A673 (cell line): ENCODE measurements around the gene DHRSX. TPM values are rescaled to one million over a fixed set of nuclear protein-coding genes. Genes with fewer than 3 reads are reported as not detected.
"Not testable (repeated sequence)": the region's sequence is repeated elsewhere in the genome, so short reads cannot be mapped to it uniquely, and the experiment has no call there.

ENCODE experiments used
- BruUV-seq: library from RNA; stranded (reverse); fragments of 400-500 nt; replicated peaks from 2 replicates; lab custom pipeline; 2021; lab: Mats Ljungman, UMichigan
- CTCF ChIA-PET: fragments of 300-600 bp; sonication (Branson Sonifier 250); formaldehyde crosslinking; loops from one replicate; lab custom pipeline; 2022; ENCODE audit warnings: antibody characterized with exemption; lab: Charles Lee
- POLR2A ChIA-PET: fragments of 300-600 bp; sonication (Branson Sonifier 250); formaldehyde crosslinking; loops from one replicate; lab custom pipeline; 2022; ENCODE audit warnings: antibody characterized with exemption; ENCODE audit not compliant: low non-redundant PET; lab: Charles Lee
- DNase-seq: peaks from one replicate; pipeline ENCODE4 v3.0.0-alpha.2; 2015; ENCODE audit warnings: low spot score
- H3K27ac ChIP-seq: fragments of 200-600 bp; sonication (generic); 2 replicates; pipeline ENCODE4 v1.5.1; 2016; ENCODE audit warnings: mixed run types, low read depth, mild to moderate bottlenecking, mixed read lengths, antibody characterized with exemption, low read length; ENCODE audit not compliant: poor library complexity, severe bottlenecking
- H3K27me3 ChIP-seq: fragments of 200-600 bp; sonication (generic); replicated peaks from 2 replicates; pipeline ENCODE4 v1.6.1; 2017; ENCODE audit warnings: mixed run types, low read depth, mild to moderate bottlenecking, mixed read lengths, antibody characterized with exemption, low read length; ENCODE audit not compliant: insufficient read depth, poor library complexity
- H3K36me3 ChIP-seq: fragments of 200-600 bp; sonication (generic); 2 replicates; pipeline ENCODE4 v1.6.1; 2016; ENCODE audit warnings: mixed run types, mild to moderate bottlenecking, mixed read lengths, antibody characterized with exemption, low read length; ENCODE audit not compliant: insufficient read depth, poor library complexity, severe bottlenecking
- H3K4me1 ChIP-seq: fragments of 200-600 bp; sonication (generic); 2 replicates; pipeline ENCODE4 v1.6.1; 2017; ENCODE audit warnings: mixed run types, mild to moderate bottlenecking, mixed read lengths, antibody characterized with exemption, low read length; ENCODE audit not compliant: insufficient read depth, poor library complexity, severe bottlenecking
- H3K4me3 ChIP-seq: fragments of 200-600 bp; sonication (generic); 2 replicates; pipeline ENCODE4 v1.5.1; 2016; ENCODE audit warnings: low read depth, mixed run types, mild to moderate bottlenecking, mixed read lengths, low read length; ENCODE audit not compliant: poor library complexity, severe bottlenecking
- H3K9me3 ChIP-seq: fragments of 200-600 bp; sonication (generic); 2 replicates; pipeline ENCODE4 v1.6.1; 2016; ENCODE audit warnings: mixed run types, low read depth, mild to moderate bottlenecking, mixed read lengths, antibody characterized with exemption, low read length; ENCODE audit not compliant: poor library complexity, severe bottlenecking
- CTCF ChIP-seq: fragments of 300-800, 200-600 bp; sonication (generic); conservative IDR thresholded peaks from 2 replicates; pipeline ENCODE4 v1.5.1; 2017; ENCODE audit warnings: low read depth, mild to moderate bottlenecking, antibody characterized with exemption, low read length, moderate library complexity, mixed read lengths
- EZH2 ChIP-seq: fragments of 200-600 bp; sonication (generic); IDR thresholded peaks from 2 replicates; pipeline ENCODE4 v1.6.1; 2017; ENCODE audit warnings: borderline replicate concordance, low read depth, mild to moderate bottlenecking, mixed read lengths, antibody characterized with exemption, low read length; ENCODE audit not compliant: poor library complexity, severe bottlenecking
- intact Hi-C: fragments of 100-400 bp; cut with micrococcal nuclease; formaldehyde crosslinking; loops from one replicate; pipeline ENCODE4 v1.10.0; 2022; ENCODE audit not compliant: unreplicated experiment
- total RNA-seq: library from RNA; stranded (reverse); gene quantifications from 2 replicates; pipeline ENCODE4 v1.2.3, GENCODE V29; 2021

Gene DHRSX
- total RNA-seq, 1 experiment from 2014 or later: 30.2 TPM

- CTCF ChIA-PET: no interaction called here
- DNase-seq: peak; percentile 41
- BruUV-seq: no TSS peak
- TF ChIP-seq EZH2: no peak
- TF ChIP-seq CTCF: no peak
- Histone ChIP-seq H3K27ac (no peak overlapping the region), H3K27me3 (no peaks in the 10 kb centered on the region), H3K4me3 (no peak overlapping the region), H3K36me3 (no peaks in the 10 kb centered on the region), H3K9me3 (no peaks in the 10 kb centered on the region), H3K4me1 (peaks cover 17% of the 10 kb centered on the region)
- POLR2A ChIA-PET: no interaction called here
- intact Hi-C loops: no loop called here
Measured at GRCh38 chrX:2536141-2536540, 35.4 kb upstream of the DHRSX start.

- CTCF ChIA-PET: not testable (repeated sequence)
Measured at GRCh38 chrX:2534261-2535021, 33.7 kb upstream of the DHRSX start.

GRCh38 chrX:2533424-2533823 is 32.6 kb upstream of the DHRSX start:
- Histone ChIP-seq H3K27ac (peak overlapping the region; percentile 89), H3K36me3 (no peaks in the 10 kb centered on the region), H3K27me3 (no peaks in the 10 kb centered on the region), H3K4me3 (no peak overlapping the region), H3K4me1 (peaks cover 17% of the 10 kb centered on the region), H3K9me3 (no peaks in the 10 kb centered on the region)
- ChIA-PET POLR2A (no interaction called here), CTCF (no interaction called here)
- no TSS peak for BruUV-seq
- intact Hi-C loops: no loop called here
- TF ChIP-seq EZH2 (no peak), CTCF (no peak)
- DNase-seq: peak; percentile 95

More at GRCh38 chrX:2534261-2535021, 33.7 kb upstream of the DHRSX start:
- H3K27me3 ChIP-seq, H3K36me3 ChIP-seq, H3K9me3 ChIP-seq, H3K4me3 ChIP-seq, intact Hi-C loops, BruUV-seq, POLR2A ChIA-PET: not testable (repeated sequence)
- peak; percentile 69 for DNase-seq
- H3K27ac ChIP-seq: peak overlapping the region; percentile 89
- peaks cover 17% of the 10 kb centered on the region for H3K4me1 ChIP-seq

GRCh38 chrX:2526390-2526789 is 25.6 kb upstream of the DHRSX start:
- ChIA-PET POLR2A (no interaction called here), CTCF (no interaction called here)
- H3K4me3 ChIP-seq: no peak overlapping the region
- DNase-seq: no peak
- no peaks in the 10 kb centered on the region for H3K36me3 ChIP-seq
- intact Hi-C loops: no loop called here
- no peaks in the 10 kb centered on the region for H3K9me3 ChIP-seq
- BruUV-seq: no TSS peak
- H3K27me3 ChIP-seq: no peaks in the 10 kb centered on the region
- H3K4me1 ChIP-seq: no peaks in the 10 kb centered on the region
- no peak overlapping the region for H3K27ac ChIP-seq
- no peak for TF ChIP-seq EZH2
- no peak for TF ChIP-seq CTCF
